Activated CD8-positive, alpha-beta memory T cell treated with anti-CD3 and anti-CD28 coated beads for 4 hours (primary cell): ENCODE results near the gene CARMIL1.

Source experiments
- DNase-seq, 2 donors: peaks; one replicate each; pipeline ENCODE4 v3.0.0-alpha.2; 2020; ENCODE audit warnings: low read depth in 2 of 2

Gene CARMIL1

GRCh38 chr6:25504661-25505060 lies 225.5 kb downstream of the CARMIL1 start:
- DNase-seq = no peak

- DNase-seq = no peak
Measured at GRCh38 chr6:25506020-25506419, 226.8 kb downstream of the CARMIL1 start.

- no peak for DNase-seq
Measured at GRCh38 chr6:25508051-25508450, 228.9 kb downstream of the CARMIL1 start.

GRCh38 chr6:25511376-25511775 lies 232.2 kb downstream of the CARMIL1 start:
- DNase-seq = no peak

- DNase-seq = no peak
Measured at GRCh38 chr6:25512560-25512959, 233.4 kb downstream of the CARMIL1 start.

- no peak for DNase-seq
Measured at GRCh38 chr6:25519856-25520255, 240.7 kb downstream of the CARMIL1 start.

GRCh38 chr6:25524542-25524941 lies 245.4 kb downstream of the CARMIL1 start:
- no peak for DNase-seq

- DNase-seq = no peak
Measured at GRCh38 chr6:25525078-25525477, 245.9 kb downstream of the CARMIL1 start.

GRCh38 chr6:25534942-25535631 lies 255.9 kb downstream of the CARMIL1 start:
- no peak for DNase-seq

GRCh38 chr6:25535632-25536225 lies 256.6 kb downstream of the CARMIL1 start:
- no peak for DNase-seq

GRCh38 chr6:25536781-25537180 lies 257.6 kb downstream of the CARMIL1 start:
- no peak for DNase-seq

- DNase-seq = no peak
Measured at GRCh38 chr6:25537349-25538018, 258.3 kb downstream of the CARMIL1 start.

GRCh38 chr6:25541228-25541627 lies 262.1 kb downstream of the CARMIL1 start:
- DNase-seq = no peak

GRCh38 chr6:25542984-25543910 lies 264.1 kb downstream of the CARMIL1 start:
- DNase-seq = no peak

GRCh38 chr6:25544833-25545232 lies 265.7 kb downstream of the CARMIL1 start:
- DNase-seq = no peak

- DNase-seq = no peak
Measured at GRCh38 chr6:25547797-25548196, 268.6 kb downstream of the CARMIL1 start.

GRCh38 chr6:25548451-25548850 lies 269.3 kb downstream of the CARMIL1 start:
- DNase-seq = no peak

- DNase-seq = no peak
Measured at GRCh38 chr6:25550631-25551030, 271.5 kb downstream of the CARMIL1 start.

- DNase-seq = no peak
Measured at GRCh38 chr6:25553502-25553901, 274.3 kb downstream of the CARMIL1 start.

- DNase-seq = no peak
Measured at GRCh38 chr6:25555188-25555587, 276.0 kb downstream of the CARMIL1 start.

GRCh38 chr6:25556516-25556915 lies 277.3 kb downstream of the CARMIL1 start:
- peak; percentile 43 to 51 for DNase-seq
